Naive thymus-derived CD4-positive, alpha-beta T cell (primary cell): ENCODE measurements around the gene DHRS4. TPM values are rescaled to one million over a fixed set of nuclear protein-coding genes. Genes with fewer than 3 reads are reported as not detected.

Experiments used
- ATAC-seq: fragments of 150-1000 bp; cut with Tn5 transposase; 2 replicates; pipeline ENCODE4 v1.10.0; 2021; ENCODE audit warnings: mild to moderate bottlenecking, moderate library complexity
- CTCF ChIA-PET: fragments of 350-600 bp; sonication (Branson Sonifier 250); formaldehyde crosslinking; loops from one replicate; lab custom pipeline; 2021; ENCODE audit warnings: antibody characterized with exemption; lab: Charles Lee
- POLR2A ChIA-PET: fragments of 350-600 bp; sonication (Branson Sonifier 250); formaldehyde crosslinking; loops from one replicate; lab custom pipeline; 2021; ENCODE audit warnings: antibody characterized with exemption, inconsistent platforms; lab: Charles Lee
- DNase-seq, 9 donors: peaks; one replicate each; pipeline versions ENCODE4 v3.0.0 to v3.0.0-alpha.2; 2020 to 2022; ENCODE audit warnings: mixed read lengths in 1 of 9
- H3K27ac ChIP-seq: one replicate; pipeline ENCODE4 v1.7.0; 2013; ENCODE audit warnings: mild to moderate bottlenecking, low read depth, low read length, moderate library complexity
- H3K27me3 ChIP-seq, 2 donors: one replicate each; pipeline ENCODE4 v1.7.0; 2013; ENCODE audit warnings: low read length in 2 of 2, mild to moderate bottlenecking in 2 of 2, moderate library complexity in 2 of 2; ENCODE audit not compliant: control insufficient read depth in 2 of 2, insufficient read depth in 2 of 2
- H3K36me3 ChIP-seq, 3 experiments: 1 replicate in 2 of 3; 2 replicates in 1 of 3; pipeline ENCODE4 v1.7.0; 2013; ENCODE audit warnings: low read length in 3 of 3, mild to moderate bottlenecking in 3 of 3, moderate library complexity in 1 of 3; ENCODE audit not compliant: insufficient read depth in 3 of 3, control insufficient read depth in 2 of 3
- H3K4me1 ChIP-seq, 2 donors: one replicate each; pipeline ENCODE4 v1.7.0; 2013; ENCODE audit warnings: low read length in 2 of 2, mild to moderate bottlenecking in 2 of 2, moderate library complexity in 1 of 2; ENCODE audit not compliant: control insufficient read depth in 2 of 2, insufficient read depth in 2 of 2
- H3K4me3 ChIP-seq: 2 replicates; pipeline ENCODE4 v1.7.0; 2013; ENCODE audit warnings: mild to moderate bottlenecking, low read length
- H3K9me3 ChIP-seq, 3 experiments: 1 replicate in 2 of 3; 2 replicates in 1 of 3; pipeline ENCODE4 v1.7.0; 2013; ENCODE audit warnings: low read length in 3 of 3; ENCODE audit not compliant: control insufficient read depth in 2 of 3
- H3K27ac Mint-ChIP-seq, 9 donors: one replicate each; pipeline ENCODE4 v1.8.0; 2020 to 2022; ENCODE audit warnings: mixed read lengths in 9 of 9, mild to moderate bottlenecking in 8 of 9, moderate library complexity in 5 of 9, inconsistent platforms in 2 of 9
- H3K27me3 Mint-ChIP-seq, 5 donors: one replicate each; pipeline ENCODE4 v1.8.0; 2021 to 2022; ENCODE audit warnings: mixed read lengths in 5 of 5, mild to moderate bottlenecking in 1 of 5
- H3K36me3 Mint-ChIP-seq, 5 donors: one replicate each; pipeline ENCODE4 v1.8.0; 2020 to 2022; ENCODE audit warnings: mixed read lengths in 5 of 5, mild to moderate bottlenecking in 3 of 5, inconsistent platforms in 1 of 5
- H3K4me1 Mint-ChIP-seq, 7 donors: one replicate each; pipeline ENCODE4 v1.8.0; 2020 to 2022; ENCODE audit warnings: mixed read lengths in 7 of 7, mild to moderate bottlenecking in 3 of 7, inconsistent platforms in 1 of 7
- H3K4me3 Mint-ChIP-seq, 10 donors: one replicate each; pipeline ENCODE4 v1.8.0; 2020 to 2022; ENCODE audit warnings: mild to moderate bottlenecking in 10 of 10, mixed read lengths in 10 of 10, moderate library complexity in 6 of 10, inconsistent platforms in 2 of 10
- H3K9me3 Mint-ChIP-seq, 11 donors: one replicate each; pipeline ENCODE4 v1.8.0; 2020 to 2022; ENCODE audit warnings: mixed read lengths in 11 of 11, mild to moderate bottlenecking in 4 of 11, inconsistent platforms in 1 of 11, moderate library complexity in 1 of 11
- intact Hi-C, 2 donors: fragments of 100-400 bp; cut with micrococcal nuclease; formaldehyde crosslinking; loops; one replicate each; pipeline ENCODE4 v1.15.1; 2023
- polyA plus RNA-seq, 2 donors: library from polyadenylated mRNA; unstranded; fragments of 300-500 nt; fragmentation: Illumina TruSeq; gene quantifications; one replicate each; pipeline ENCODE4 v1.2.3, GENCODE V29; 2021
- total RNA-seq, 6 experiments: library from RNA in 5 of 6; stranded (reverse) in 5 of 6; gene quantifications; 1 replicate in 5 of 6; 2 replicates in 1 of 6; pipeline ENCODE4 v1.2.3 and lab custom pipeline; 2021 to 2026

Gene DHRS4
- total and polyA plus RNA-seq, 7 experiments from 2014 or later: 7.8 to 31.8 (median 17.8) TPM

- intact Hi-C loops: loop anchor here in 1 of 2 donors (2.0 kb wide), 1 partner anchor 204 kb away; no protein-coding TSS in a partner anchor
- ATAC-seq: no peak
- Histone ChIP-seq H3K9me3 (no peaks in the 10 kb centered on the region), H3K27ac (no peak overlapping the region), H3K4me1 (no peaks in the 10 kb centered on the region), H3K36me3 (no peaks in the 10 kb centered on the region), H3K27me3 (no peaks in the 10 kb centered on the region), H3K4me3 (no peak overlapping the region)
- peaks cover 0 to 8% (median 0%) of the 10 kb centered on the region in 5 donors for H3K27me3 Mint-ChIP-seq
- H3K4me1 Mint-ChIP-seq: no peaks in the 10 kb centered on the region
- H3K27ac Mint-ChIP-seq: no peak overlapping the region
- ChIA-PET POLR2A (interaction anchor here (1.0 kb wide), 1 partner anchor 342 kb away, joined by 5 read pairs; no protein-coding TSS in a partner anchor), CTCF (interaction anchor here (0.6 to 3.3 kb wide), 7 partner anchors 14 to 793 kb away, joined by 3 to 25 read pairs (median 4); no protein-coding TSS in a partner anchor)
- no peak for DNase-seq
- H3K9me3 Mint-ChIP-seq: no peaks in the 10 kb centered on the region
- no peak overlapping the region for H3K4me3 Mint-ChIP-seq
- no peaks in the 10 kb centered on the region for H3K36me3 Mint-ChIP-seq
Measured at GRCh38 chr14:23930742-23931141, 22.8 kb upstream of the DHRS4 start.

- H3K27ac Mint-ChIP-seq: no peak overlapping the region
- ChIA-PET CTCF (interaction anchor here (0.6 to 3.3 kb wide), 6 partner anchors 13 to 342 kb away, joined by 3 to 25 read pairs (median 4); no protein-coding TSS in a partner anchor), POLR2A (no interaction called here)
- Histone ChIP-seq H3K36me3 (no peaks in the 10 kb centered on the region), H3K4me1 (no peaks in the 10 kb centered on the region), H3K27me3 (no peaks in the 10 kb centered on the region), H3K27ac (no peak overlapping the region), H3K4me3 (no peak overlapping the region), H3K9me3 (no peaks in the 10 kb centered on the region)
- no peak overlapping the region for H3K4me3 Mint-ChIP-seq
- no peaks in the 10 kb centered on the region for H3K36me3 Mint-ChIP-seq
- intact Hi-C loops: loop anchor here in 1 of 2 donors (2.0 kb wide), 1 partner anchor 205 kb away; no protein-coding TSS in a partner anchor
- no peaks in the 10 kb centered on the region for H3K4me1 Mint-ChIP-seq
- DNase-seq: no peak
- H3K27me3 Mint-ChIP-seq: peaks cover 0 to 8% (median 0%) of the 10 kb centered on the region in 5 donors
- no peak for ATAC-seq
- no peaks in the 10 kb centered on the region for H3K9me3 Mint-ChIP-seq
Measured at GRCh38 chr14:23931721-23932289, 21.8 kb upstream of the DHRS4 start.

- H3K27me3 ChIP-seq: no peaks in the 10 kb centered on the region
- Mint-ChIP-seq H3K4me3 (no peak overlapping the region), H3K27ac (peak overlapping the region in 1 of 9 donors; percentile 13), H3K36me3 (no peaks in the 10 kb centered on the region), H3K27me3 (peaks cover 0 to 10% (median 0%) of the 10 kb centered on the region in 5 donors), H3K4me1 (no peaks in the 10 kb centered on the region), H3K9me3 (no peaks in the 10 kb centered on the region)
- no peaks in the 10 kb centered on the region for H3K36me3 ChIP-seq
- ATAC-seq: no peak
- CTCF ChIA-PET: interaction anchor here (1.1 to 2.1 kb wide), 2 partner anchors 12 to 344 kb away, joined by 3 to 4 read pairs; no protein-coding TSS in a partner anchor
- intact Hi-C loops: no loop called here
- H3K4me3 ChIP-seq: no peak overlapping the region
- H3K4me1 ChIP-seq: no peaks in the 10 kb centered on the region
- H3K9me3 ChIP-seq: no peaks in the 10 kb centered on the region
- H3K27ac ChIP-seq: no peak overlapping the region
- no peak for DNase-seq
- POLR2A ChIA-PET: no interaction called here
Measured at GRCh38 chr14:23932639-23933038, 20.9 kb upstream of the DHRS4 start.

DNA sequence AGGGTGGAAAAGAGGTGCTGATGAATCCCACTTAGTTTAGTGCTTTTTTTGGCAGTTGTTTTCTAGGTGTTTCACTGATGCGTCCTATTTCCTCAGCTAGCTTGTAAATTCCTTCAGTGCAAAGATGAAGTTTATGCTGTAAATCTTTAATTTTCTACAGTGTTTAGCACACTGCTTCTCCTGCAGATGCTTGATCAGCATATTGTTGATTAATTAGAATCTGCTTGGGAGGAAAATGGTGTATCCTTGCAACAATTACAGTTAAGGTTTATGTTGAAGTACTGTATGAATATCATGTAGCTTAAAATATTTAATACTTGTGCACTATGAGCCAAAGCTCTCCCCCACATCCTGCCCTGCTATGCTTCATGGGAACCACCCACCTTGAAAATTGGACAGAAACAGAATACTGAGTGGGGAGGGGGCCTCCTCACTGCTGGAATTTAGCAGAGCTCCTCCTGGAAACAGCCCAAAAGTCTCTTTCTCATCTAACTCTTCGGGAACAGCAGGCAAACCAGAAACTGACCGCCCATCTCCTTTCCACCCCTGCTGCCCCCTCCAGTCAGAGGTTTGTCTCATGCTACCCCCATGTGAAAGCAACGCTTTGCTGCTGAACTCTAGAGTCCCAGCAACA lies 20.3 kb upstream of the DHRS4 start:
- intact Hi-C loops: no loop called here
- H3K4me3 Mint-ChIP-seq: no peak overlapping the region
- POLR2A ChIA-PET: no interaction called here
- peaks cover 0 to 10% (median 0%) of the 10 kb centered on the region in 5 donors for H3K27me3 Mint-ChIP-seq
- Histone ChIP-seq H3K27ac (no peak overlapping the region), H3K4me1 (no peaks in the 10 kb centered on the region), H3K4me3 (no peak overlapping the region), H3K9me3 (no peaks in the 10 kb centered on the region), H3K27me3 (no peaks in the 10 kb centered on the region), H3K36me3 (no peaks in the 10 kb centered on the region)
- CTCF ChIA-PET: interaction anchor here (0.6 to 1.1 kb wide), 2 partner anchors 22 to 344 kb away, joined by 3 read pairs; no protein-coding TSS in a partner anchor
- ATAC-seq (no peak), DNase-seq (no peak)
- H3K9me3 Mint-ChIP-seq: no peaks in the 10 kb centered on the region
- H3K4me1 Mint-ChIP-seq: no peaks in the 10 kb centered on the region
- H3K27ac Mint-ChIP-seq: no peak overlapping the region
- H3K36me3 Mint-ChIP-seq: no peaks in the 10 kb centered on the region

GRCh38 chr14:23933742-23934128 lies 19.8 kb upstream of the DHRS4 start:
- no peaks in the 10 kb centered on the region for H3K9me3 Mint-ChIP-seq
- no peak overlapping the region for H3K4me3 Mint-ChIP-seq
- no peak overlapping the region for H3K27ac Mint-ChIP-seq
- no peaks in the 10 kb centered on the region for H3K27me3 ChIP-seq
- peaks cover 0 to 10% (median 0%) of the 10 kb centered on the region in 5 donors for H3K27me3 Mint-ChIP-seq
- H3K9me3 ChIP-seq: no peaks in the 10 kb centered on the region
- no peaks in the 10 kb centered on the region for H3K4me1 Mint-ChIP-seq
- no peaks in the 10 kb centered on the region for H3K36me3 Mint-ChIP-seq
- ChIA-PET CTCF (interaction anchor here (0.6 to 1.1 kb wide), 2 partner anchors 23 to 345 kb away, joined by 3 read pairs; no protein-coding TSS in a partner anchor), POLR2A (no interaction called here)
- no peak overlapping the region for H3K27ac ChIP-seq
- no peak overlapping the region for H3K4me3 ChIP-seq
- no peaks in the 10 kb centered on the region for H3K4me1 ChIP-seq
- intact Hi-C loops: no loop called here
- ATAC-seq (no peak), DNase-seq (no peak)
- H3K36me3 ChIP-seq: no peaks in the 10 kb centered on the region

DNA sequence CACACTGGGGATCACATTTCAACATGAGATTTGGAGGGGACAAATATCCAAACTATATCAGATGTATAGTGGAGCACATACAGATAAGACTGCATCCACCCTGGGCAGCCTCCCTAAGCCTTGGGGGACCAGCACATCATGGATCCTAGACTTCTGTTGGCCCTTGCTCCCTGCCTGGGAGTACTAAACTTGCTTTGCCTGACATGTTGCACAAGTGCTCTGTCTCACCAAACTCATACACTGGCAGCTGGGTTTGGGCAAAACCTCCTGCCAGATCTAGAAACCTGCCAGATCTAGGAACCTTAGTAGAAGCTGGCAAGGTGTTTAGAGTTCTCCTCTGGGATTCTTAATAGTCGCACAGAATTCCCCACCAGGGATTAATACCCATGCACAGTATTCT lies 18.4 kb upstream of the DHRS4 start:
- ChIA-PET POLR2A (no interaction called here), CTCF (no interaction called here)
- intact Hi-C loops: no loop called here
- Histone ChIP-seq H3K9me3 (no peaks in the 10 kb centered on the region), H3K4me1 (no peaks in the 10 kb centered on the region), H3K4me3 (no peak overlapping the region), H3K27ac (no peak overlapping the region), H3K27me3 (no peaks in the 10 kb centered on the region), H3K36me3 (no peaks in the 10 kb centered on the region)
- Mint-ChIP-seq H3K9me3 (no peaks in the 10 kb centered on the region), H3K27me3 (peaks cover 0 to 4% (median 0%) of the 10 kb centered on the region in 5 donors), H3K36me3 (peaks cover 0 to 11% (median 0%) of the 10 kb centered on the region in 5 donors), H3K27ac (no peak overlapping the region), H3K4me1 (no peaks in the 10 kb centered on the region), H3K4me3 (no peak overlapping the region)
- no peak for ATAC-seq
- no peak for DNase-seq
